Testis (tissue), 3 donors: ENCODE data around the gene TCF4. TPM values are rescaled to one million over a fixed set of nuclear protein-coding genes. Genes with fewer than 3 reads are reported as not detected.

Experiments used
- DNase-seq: peaks from one replicate; pipeline ENCODE4 v3.0.0-alpha.2; 2019
- H3K27ac ChIP-seq, 2 donors: fragments of 200-600 bp; sonication (generic); one replicate each; pipeline ENCODE4 v1.5.1; 2019
- H3K27me3 ChIP-seq: fragments of 200-600 bp; sonication (generic); one replicate; pipeline ENCODE4 v1.5.1; 2019
- H3K36me3 ChIP-seq: fragments of 200-600 bp; sonication (generic); one replicate; pipeline ENCODE4 v1.5.1; 2017; ENCODE audit warnings: low read depth; ENCODE audit errors: missing control alignments
- H3K4me1 ChIP-seq: fragments of 200-600 bp; sonication (generic); one replicate; pipeline ENCODE4 v1.5.1; 2019
- H3K4me3 ChIP-seq, 2 donors: fragments of 200-600 bp; sonication (generic); one replicate each; pipeline ENCODE4 v1.5.1; 2017 to 2019
- H3K9me3 ChIP-seq: fragments of 200-600 bp; sonication (generic); one replicate; pipeline ENCODE4 v1.5.1; 2017
- CTCF ChIP-seq, 3 experiments: fragments of 450-650 bp in 2 of 3; fragments of 200-600 bp in 1 of 3; sonication (generic) in 1 of 3; IDR thresholded peaks; one replicate each; pipeline ENCODE4 v1.5.1; 2016 to 2019; ENCODE audit warnings: antibody characterized with exemption in 3 of 3, mild to moderate bottlenecking in 2 of 3, moderate library complexity in 1 of 3
- POLR2A ChIP-seq: fragments of 450-650 bp; IDR thresholded peaks from one replicate; pipeline ENCODE4 v1.6.1; 2017; ENCODE audit warnings: antibody characterized with exemption, mild to moderate bottlenecking, moderate library complexity
- WGBS, 2 donors: methylation state at CpG; one replicate each; pipeline ENCODE4 v1.1.5; 2018; 5-methylcytosine and 5-hydroxymethylcytosine counted together
- intact Hi-C: fragments of 100-400 bp; cut with DNase I; formaldehyde crosslinking; loops from one replicate; pipeline ENCODE4 v1.15.1; 2023; ENCODE audit warnings: low total_unique reads
- polyA plus RNA-seq: library from polyadenylated mRNA; stranded (reverse); fragments of 350-450 nt; fragmentation: Illumina TruSeq; extraction: RNeasy Lipid Tissue Mini Kit (QIAGEN cat#74804); gene quantifications from one replicate; pipeline ENCODE4 v1.2.3, GENCODE V29; 2014; ENCODE audit warnings: low read depth, low replicate concordance; ENCODE audit not compliant: insufficient read depth
- total RNA-seq, 2 donors: library from RNA; depleted of rRNA; stranded (reverse); fragments of >200 nt; gene quantifications; one replicate each; pipeline ENCODE4 v1.2.3, GENCODE V29; 2016

The TCF4 gene
- total and polyA plus RNA-seq, 3 donors from 2014 or later, result 50.8 to 122 (median 110) TPM

- H3K27me3 ChIP-seq, result no peaks in the 10 kb centered on the region
- peak overlapping the region in 1 of 2 donors; percentile 1 for H3K27ac ChIP-seq
- DNase-seq, result no peak
- no peak overlapping the region for H3K4me3 ChIP-seq
- TF ChIP-seq CTCF (IDR thresholded peaks at IDR 0.05) (no peak), POLR2A (no peak)
- H3K36me3 ChIP-seq, result no peaks in the 10 kb centered on the region
- intact Hi-C loops, result no loop called here
- H3K4me1 ChIP-seq, result peaks cover 3% of the 10 kb centered on the region
- H3K9me3 ChIP-seq, result no peaks in the 10 kb centered on the region
- 71 to 82% methylated on average over 3 of the region's 3 CpGs for WGBS, 2 donors
Observed at GRCh38 chr18:55576001-55576400, 12.0 kb downstream of the TCF4 start.

- WGBS, 2 donors, result 83 to 85% methylated on average over 1 of the region's 1 CpG
- intact Hi-C loops, result no loop called here
- no peak overlapping the region for H3K4me3 ChIP-seq
- H3K27ac ChIP-seq, result no peak overlapping the region
- H3K27me3 ChIP-seq, result no peaks in the 10 kb centered on the region
- H3K9me3 ChIP-seq, result no peaks in the 10 kb centered on the region
- TF ChIP-seq POLR2A, result no peak
- no peak for TF ChIP-seq CTCF (IDR thresholded peaks at IDR 0.05)
- H3K36me3 ChIP-seq, result no peaks in the 10 kb centered on the region
- peaks cover 3% of the 10 kb centered on the region for H3K4me1 ChIP-seq
- no peak for DNase-seq
Observed at GRCh38 chr18:55575066-55575465, 12.9 kb downstream of the TCF4 start.

GRCh38 chr18:55573386-55573785, 14.6 kb downstream of the TCF4 start:
- 75 to 90% methylated on average over 2 of the region's 2 CpGs for WGBS, 2 donors
- TF ChIP-seq CTCF (IDR thresholded peaks at IDR 0.05), result no peak
- TF ChIP-seq POLR2A, result no peak
- Histone ChIP-seq H3K4me3 (no peak overlapping the region), H3K27ac (no peak overlapping the region), H3K27me3 (no peaks in the 10 kb centered on the region), H3K9me3 (no peaks in the 10 kb centered on the region), H3K36me3 (no peaks in the 10 kb centered on the region), H3K4me1 (peaks cover 3% of the 10 kb centered on the region)
- no peak for DNase-seq
- intact Hi-C loops, result no loop called here

- H3K27me3 ChIP-seq, result no peaks in the 10 kb centered on the region
- H3K36me3 ChIP-seq, result no peaks in the 10 kb centered on the region
- no peaks in the 10 kb centered on the region for H3K9me3 ChIP-seq
- no peak for DNase-seq
- H3K4me3 ChIP-seq, result no peak overlapping the region
- intact Hi-C loops, result no loop called here
- no peak overlapping the region for H3K27ac ChIP-seq
- H3K4me1 ChIP-seq, result no peaks in the 10 kb centered on the region
- no peak for TF ChIP-seq CTCF (IDR thresholded peaks at IDR 0.05)
- TF ChIP-seq POLR2A, result no peak
Observed at GRCh38 chr18:55570966-55571365, 17.0 kb downstream of the TCF4 start.

- TF ChIP-seq CTCF (IDR thresholded peaks at IDR 0.05), result no peak
- TF ChIP-seq POLR2A, result no peak
- H3K27ac ChIP-seq, result no peak overlapping the region
- H3K4me1 ChIP-seq, result no peaks in the 10 kb centered on the region
- no peak for DNase-seq
- no peaks in the 10 kb centered on the region for H3K36me3 ChIP-seq
- H3K4me3 ChIP-seq, result no peak overlapping the region
- WGBS, 2 donors, result 90 to 92% methylated on average over 2 of the region's 2 CpGs
- H3K27me3 ChIP-seq, result no peaks in the 10 kb centered on the region
- intact Hi-C loops, result no loop called here
- H3K9me3 ChIP-seq, result no peaks in the 10 kb centered on the region
Observed at GRCh38 chr18:55566456-55566935, 21.5 kb downstream of the TCF4 start.
